ENCODE results near the gene ADARB2.

GRCh38 chr10:1625079-1625478, 112.2 kb downstream of the ADARB2 start:
- TF ChIP-seq SP1 (IDR thresholded peaks at IDR 0.05) (no peak), SUZ12 (IDR thresholded peaks at IDR 0.05) (no peak), BHLHE40 (IDR thresholded peaks at IDR 0.05; ENCODE audit: borderline replicate concordance) (no peak), FOXK2 (IDR thresholded peaks at IDR 0.05) (no peak), ELF4 (IDR thresholded peaks at IDR 0.05) (no peak), HDGF (IDR thresholded peaks at IDR 0.05; ENCODE audit: borderline replicate concordance) (no peak), TARDBP (IDR thresholded peaks at IDR 0.05) (no peak)

All from HEK293T (cell line).